ENCODE measurements around the gene LAMA5. TPM values are rescaled to one million over a fixed set of nuclear protein-coding genes. Genes with fewer than 3 reads are reported as not detected.

Gene LAMA5
- total and polyA plus RNA-seq, 4 donors = 116 to 315 (median 244) TPM

DNA sequence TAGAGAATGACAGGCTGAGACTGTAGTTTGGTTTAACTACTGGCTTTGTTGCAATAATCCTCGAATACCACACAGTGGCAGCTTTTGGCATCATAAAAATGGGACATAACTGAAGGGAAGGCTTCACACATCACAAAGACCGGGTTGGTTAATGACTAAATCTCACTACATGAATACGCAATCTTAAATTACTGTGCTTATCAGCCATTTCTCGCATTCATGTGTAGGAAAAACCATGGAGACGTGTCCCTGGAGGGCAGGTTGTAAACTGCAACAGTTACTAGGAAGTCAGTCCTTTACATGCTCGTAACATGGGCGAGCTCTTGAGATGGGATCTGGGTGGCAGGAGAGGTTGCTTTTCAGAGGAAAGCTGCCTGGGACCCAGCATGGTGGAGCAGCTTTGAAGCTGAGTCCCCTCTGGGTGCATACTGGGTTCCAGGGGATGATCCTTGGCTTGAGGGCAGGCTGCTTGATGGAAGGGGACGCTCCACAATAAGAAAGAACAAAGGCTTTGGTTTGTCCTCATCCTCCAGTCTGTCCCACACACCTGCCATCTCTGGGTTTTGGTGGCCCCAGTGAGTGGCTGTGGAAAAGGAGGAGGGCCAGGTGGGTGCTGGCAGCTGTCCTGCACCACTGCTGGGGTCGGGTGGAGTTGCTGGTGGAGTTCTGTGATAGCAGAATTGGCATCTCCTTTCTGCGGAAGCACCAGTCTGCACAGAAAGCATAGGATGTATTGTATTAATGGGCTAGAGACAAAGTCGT lies 21.9 kb upstream of the LAMA5 start:
- Histone ChIP-seq H3K27ac (ENCODE audit: low read depth in 1 of 2, low read length in 1 of 2) (no peak overlapping the region), H3K36me3 (ENCODE audit: control insufficient read depth in 4 of 4, insufficient read depth in 4 of 4, low read length in 4 of 4) (peaks cover 0 to 37% (median 24%) of the 10 kb centered on the region in 4 donors), H3K4me3 (no peak overlapping the region), H3K9me3 (ENCODE audit: control insufficient read depth in 4 of 4, insufficient read depth in 3 of 4, low read length in 3 of 4) (no peaks in the 10 kb centered on the region), H3K4me1 (ENCODE audit: control insufficient read depth in 5 of 5, insufficient read depth in 5 of 5, low read length in 5 of 5) (peaks cover 2 to 22% (median 7%) of the 10 kb centered on the region in 5 donors), H3K9ac (ENCODE audit: insufficient read depth in 1 of 2, low read length in 2 of 2) (no peak overlapping the region), H3K27me3 (ENCODE audit: control insufficient read depth in 3 of 3, insufficient read depth in 3 of 3, low read length in 2 of 3) (no peaks in the 10 kb centered on the region)
- ATAC-seq (ENCODE audit: insufficient read depth, low FRiP score) (no peak), DNase-seq (no peak)
- 86 to 88% methylated on average over 11 of the region's 11 CpGs for WGBS, 2 donors
- TF ChIP-seq, protein P1, sequence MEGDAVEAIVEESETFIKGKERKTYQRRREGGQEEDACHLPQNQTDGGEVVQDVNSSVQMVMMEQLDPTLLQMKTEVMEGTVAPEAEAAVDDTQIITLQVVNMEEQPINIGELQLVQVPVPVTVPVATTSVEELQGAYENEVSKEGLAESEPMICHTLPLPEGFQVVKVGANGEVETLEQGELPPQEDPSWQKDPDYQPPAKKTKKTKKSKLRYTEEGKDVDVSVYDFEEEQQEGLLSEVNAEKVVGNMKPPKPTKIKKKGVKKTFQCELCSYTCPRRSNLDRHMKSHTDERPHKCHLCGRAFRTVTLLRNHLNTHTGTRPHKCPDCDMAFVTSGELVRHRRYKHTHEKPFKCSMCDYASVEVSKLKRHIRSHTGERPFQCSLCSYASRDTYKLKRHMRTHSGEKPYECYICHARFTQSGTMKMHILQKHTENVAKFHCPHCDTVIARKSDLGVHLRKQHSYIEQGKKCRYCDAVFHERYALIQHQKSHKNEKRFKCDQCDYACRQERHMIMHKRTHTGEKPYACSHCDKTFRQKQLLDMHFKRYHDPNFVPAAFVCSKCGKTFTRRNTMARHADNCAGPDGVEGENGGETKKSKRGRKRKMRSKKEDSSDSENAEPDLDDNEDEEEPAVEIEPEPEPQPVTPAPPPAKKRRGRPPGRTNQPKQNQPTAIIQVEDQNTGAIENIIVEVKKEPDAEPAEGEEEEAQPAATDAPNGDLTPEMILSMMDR (IDR thresholded peaks at IDR 0.05; ENCODE audit: control extremely low read depth, extremely low read depth) = no peak

- DNase-seq (no peak), ATAC-seq (ENCODE audit: insufficient read depth, low FRiP score) (no peak)
- Histone ChIP-seq H3K27ac (ENCODE audit: low read depth in 1 of 2, low read length in 1 of 2) (no peak overlapping the region), H3K36me3 (ENCODE audit: control insufficient read depth in 4 of 4, insufficient read depth in 4 of 4, low read length in 4 of 4) (peaks cover 0 to 29% (median 20%) of the 10 kb centered on the region in 4 donors), H3K9me3 (ENCODE audit: control insufficient read depth in 4 of 4, insufficient read depth in 3 of 4, low read length in 3 of 4) (no peaks in the 10 kb centered on the region), H3K4me1 (ENCODE audit: control insufficient read depth in 5 of 5, insufficient read depth in 5 of 5, low read length in 5 of 5) (peaks cover 2 to 22% (median 7%) of the 10 kb centered on the region in 5 donors), H3K9ac (ENCODE audit: insufficient read depth in 1 of 2, low read length in 2 of 2) (peak overlapping the region in 1 of 2 donors; percentile 73), H3K4me3 (peak overlapping the region; percentile 92), H3K27me3 (ENCODE audit: control insufficient read depth in 3 of 3, insufficient read depth in 3 of 3, low read length in 2 of 3) (no peaks in the 10 kb centered on the region)
- TF ChIP-seq, protein P1 (IDR thresholded peaks at IDR 0.05; ENCODE audit: control extremely low read depth, extremely low read depth) = no peak
- WGBS, 2 donors = 73 to 83% methylated on average over 20 of the region's 20 CpGs
These were observed 21.0 kb upstream of the LAMA5 start for GRCh38 chr20:62387933-62388635.

DNA sequence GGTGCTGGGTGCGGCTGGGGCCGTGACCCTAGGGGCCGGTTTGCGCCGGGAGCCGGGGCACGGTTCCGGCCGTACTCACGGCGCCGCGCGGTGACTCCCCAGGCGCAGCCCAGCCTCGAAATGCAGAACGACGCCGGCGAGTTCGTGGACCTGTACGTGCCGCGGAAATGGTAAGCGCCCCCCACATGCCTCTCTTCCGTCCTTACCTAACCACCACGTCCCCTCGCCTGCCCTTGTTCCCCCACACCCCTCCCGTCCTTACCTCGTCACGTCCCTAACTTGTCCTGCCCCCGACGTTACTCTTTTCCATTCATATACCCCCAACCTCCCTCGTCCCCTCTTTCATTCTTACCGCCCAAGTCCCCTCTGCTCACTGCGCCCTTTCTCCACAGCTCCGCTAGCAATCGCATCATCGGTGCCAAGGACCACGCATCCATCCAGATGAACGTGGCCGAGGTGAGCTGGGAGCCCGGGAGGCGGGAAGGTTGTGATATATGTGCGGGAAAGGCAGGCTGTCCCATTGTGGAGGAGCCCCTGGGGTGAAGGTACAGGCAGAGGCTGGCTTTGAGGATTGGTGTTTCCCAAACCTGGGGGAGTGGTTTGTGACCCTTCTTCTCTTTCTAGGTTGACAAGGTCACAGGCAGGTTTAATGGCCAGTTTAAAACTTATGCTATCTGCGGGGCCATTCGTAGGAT lies 20.3 kb upstream of the LAMA5 start:
- 2 to 5% methylated on average over 37 to 47 of the region's 47 CpGs for WGBS, 2 donors
- ATAC-seq (ENCODE audit: insufficient read depth, low FRiP score) (no peak), DNase-seq (no peak)

More for the DNA sequence above, 20.3 kb upstream of the LAMA5 start:
- peaks cover 2 to 26% (median 7%) of the 10 kb centered on the region in 5 donors for H3K4me1 ChIP-seq (ENCODE audit: control insufficient read depth in 5 of 5, insufficient read depth in 5 of 5, low read length in 5 of 5)
- H3K9ac ChIP-seq (ENCODE audit: insufficient read depth in 1 of 2, low read length in 2 of 2) = peak overlapping the region; percentile 73 to 77
- TF ChIP-seq, protein P1 (IDR thresholded peaks at IDR 0.05; ENCODE audit: control extremely low read depth, extremely low read depth) = no peak
- H3K9me3 ChIP-seq (ENCODE audit: control insufficient read depth in 4 of 4, insufficient read depth in 3 of 4, low read length in 3 of 4) = no peaks in the 10 kb centered on the region
- H3K36me3 ChIP-seq (ENCODE audit: control insufficient read depth in 4 of 4, insufficient read depth in 4 of 4, low read length in 4 of 4) = peaks cover 0 to 24% (median 16%) of the 10 kb centered on the region in 4 donors
- H3K27me3 ChIP-seq (ENCODE audit: control insufficient read depth in 3 of 3, insufficient read depth in 3 of 3, low read length in 2 of 3) = no peaks in the 10 kb centered on the region
- peak overlapping the region in 1 of 2 donors; percentile 93 for H3K27ac ChIP-seq (ENCODE audit: low read depth in 1 of 2, low read length in 1 of 2)
- peak overlapping the region; percentile 92 for H3K4me3 ChIP-seq
